Stimulated activated CD4-positive, alpha-beta T cell treated with anti-CD3 and anti-CD28 coated beads, Interleukin-15, amount 100 ng/mL, for 48 hours (primary cell): ENCODE results near the gene NXPE3.
"Not testable (repeated sequence)": the region's sequence is repeated elsewhere in the genome, so short reads cannot be mapped to it uniquely, and the experiment has no call there.

Source experiments
- DNase-seq, 2 donors: peaks; one replicate each; pipeline ENCODE4 v3.0.0-alpha.2; 2020; ENCODE audit warnings: low read depth in 2 of 2

Gene NXPE3

GRCh38 chr3:101851850-101852714 lies 73.1 kb downstream of the NXPE3 start:
- DNase-seq = no peak

GRCh38 chr3:101852983-101853840 lies 74.2 kb downstream of the NXPE3 start:
- DNase-seq = no peak

- no peak for DNase-seq
These were observed 75.0 kb downstream of the NXPE3 start for GRCh38 chr3:101853982-101854381.

DNA sequence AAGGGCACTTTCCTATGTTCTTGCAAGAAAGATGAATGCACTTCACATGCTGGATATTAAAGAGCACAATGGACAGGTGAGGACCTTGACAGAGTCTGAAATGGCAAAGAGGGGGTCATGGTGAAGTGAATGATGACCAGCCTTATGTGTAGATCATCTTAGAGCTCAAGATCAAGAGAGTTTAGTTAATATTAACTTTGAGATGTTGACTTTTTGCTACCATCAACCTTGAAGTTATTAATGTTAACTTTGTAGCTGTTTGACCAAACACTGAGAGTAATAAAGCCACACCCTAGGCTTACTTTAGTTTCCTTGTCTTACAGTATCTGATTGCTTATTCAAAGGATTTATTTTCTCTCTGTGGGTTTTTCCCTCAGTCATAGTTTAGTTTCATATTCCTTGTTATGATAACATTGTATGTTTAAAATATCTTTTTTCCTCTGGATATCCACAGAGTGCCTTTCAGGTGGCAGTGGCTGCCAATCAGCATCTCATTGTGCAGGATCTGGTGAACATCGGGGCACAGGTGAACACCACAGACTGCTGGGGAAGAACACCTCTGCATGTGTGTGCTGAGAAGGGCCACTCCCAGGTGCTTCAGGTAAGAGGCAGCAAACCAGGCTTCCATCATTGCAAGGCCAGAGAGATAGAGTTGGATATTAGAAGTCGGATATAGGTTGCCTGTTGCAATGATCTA lies 75.7 kb downstream of the NXPE3 start:
- no peak for DNase-seq

GRCh38 chr3:101857301-101857741 lies 78.3 kb downstream of the NXPE3 start:
- DNase-seq = no peak

DNA sequence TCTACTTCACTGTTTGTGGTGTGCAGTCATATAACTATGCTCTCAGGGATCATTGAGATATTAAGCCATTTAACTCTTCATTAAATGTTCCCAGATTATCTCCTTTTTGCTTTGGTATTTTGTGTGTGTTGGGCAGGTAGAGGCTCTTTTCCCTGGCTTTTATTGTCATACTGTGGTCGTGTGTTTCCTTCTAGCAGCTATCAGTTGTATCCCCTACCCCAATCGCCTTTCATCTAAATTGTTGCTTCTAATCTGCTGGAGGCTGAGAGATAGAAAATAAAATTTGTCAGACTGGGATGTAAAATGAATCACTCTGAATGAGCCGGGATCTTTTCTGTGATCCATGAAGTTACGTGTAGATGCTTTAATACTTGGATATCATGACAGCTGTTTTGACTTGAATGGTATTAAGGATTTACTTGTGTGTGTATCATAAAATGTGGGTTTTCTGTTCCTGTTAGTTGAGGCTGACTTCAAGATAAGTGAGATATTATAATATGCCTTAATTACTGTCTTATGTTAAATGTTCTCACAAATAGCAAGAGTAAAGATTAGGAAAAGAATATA lies 79.5 kb downstream of the NXPE3 start:
- no peak for DNase-seq

DNA sequence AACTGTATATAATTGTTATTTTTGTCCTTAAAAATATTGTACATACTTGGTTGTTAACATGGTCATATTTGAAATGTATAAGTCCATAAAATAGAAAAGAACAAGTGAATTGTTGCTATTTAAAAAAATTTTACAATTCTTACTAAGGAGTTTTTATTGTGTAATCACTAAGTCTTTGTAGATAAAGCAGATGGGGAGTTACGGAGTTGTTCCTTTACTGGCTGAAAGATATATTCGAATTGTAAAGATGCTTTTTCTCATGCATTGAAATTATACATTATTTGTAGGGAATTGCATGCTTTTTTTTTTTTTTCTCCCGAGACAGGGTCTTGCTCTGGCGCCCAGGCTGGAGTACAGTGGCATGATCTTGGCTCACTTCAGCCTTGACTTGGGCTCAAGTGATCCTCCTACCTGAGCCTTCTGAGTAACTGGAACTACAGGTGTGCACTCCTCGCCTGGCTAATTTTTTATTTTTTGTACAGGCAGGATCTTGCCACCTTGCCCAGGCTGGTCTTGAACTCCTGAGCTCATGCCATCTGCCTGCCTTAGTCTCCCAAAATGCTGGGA lies 81.0 kb downstream of the NXPE3 start:
- no peak for DNase-seq

- DNase-seq = no peak
These were observed 82.3 kb downstream of the NXPE3 start for GRCh38 chr3:101861212-101861788.

DNA sequence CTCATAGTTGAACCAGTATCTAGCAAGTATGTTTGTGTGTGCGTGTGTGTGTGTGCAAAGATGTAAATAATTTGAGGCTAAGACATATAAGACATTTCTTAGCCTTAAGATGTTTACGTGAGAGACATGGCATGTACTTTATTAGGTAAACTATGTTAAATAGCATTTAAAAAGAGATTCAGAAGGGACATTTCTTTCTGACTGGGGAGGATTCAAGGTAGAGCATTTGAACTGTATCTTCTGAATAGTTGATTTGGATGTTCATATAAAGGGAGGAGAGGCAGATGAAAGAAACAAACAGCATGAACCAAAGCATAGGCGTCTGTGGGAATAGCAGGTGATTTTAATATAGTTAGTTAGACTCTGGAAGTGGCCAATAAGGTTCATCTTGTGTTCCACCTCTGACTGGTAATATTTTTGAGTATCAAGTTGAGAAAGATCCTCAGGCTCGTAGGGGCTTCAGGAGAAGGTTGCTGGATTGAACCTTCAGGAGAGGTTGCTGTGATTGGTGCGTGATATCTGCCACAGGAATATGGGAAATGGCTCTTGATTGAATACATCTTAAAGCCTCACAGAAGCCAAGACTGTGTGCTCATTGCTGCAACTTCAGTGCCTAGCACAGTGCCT lies 82.9 kb downstream of the NXPE3 start:
- DNase-seq = no peak

DNA sequence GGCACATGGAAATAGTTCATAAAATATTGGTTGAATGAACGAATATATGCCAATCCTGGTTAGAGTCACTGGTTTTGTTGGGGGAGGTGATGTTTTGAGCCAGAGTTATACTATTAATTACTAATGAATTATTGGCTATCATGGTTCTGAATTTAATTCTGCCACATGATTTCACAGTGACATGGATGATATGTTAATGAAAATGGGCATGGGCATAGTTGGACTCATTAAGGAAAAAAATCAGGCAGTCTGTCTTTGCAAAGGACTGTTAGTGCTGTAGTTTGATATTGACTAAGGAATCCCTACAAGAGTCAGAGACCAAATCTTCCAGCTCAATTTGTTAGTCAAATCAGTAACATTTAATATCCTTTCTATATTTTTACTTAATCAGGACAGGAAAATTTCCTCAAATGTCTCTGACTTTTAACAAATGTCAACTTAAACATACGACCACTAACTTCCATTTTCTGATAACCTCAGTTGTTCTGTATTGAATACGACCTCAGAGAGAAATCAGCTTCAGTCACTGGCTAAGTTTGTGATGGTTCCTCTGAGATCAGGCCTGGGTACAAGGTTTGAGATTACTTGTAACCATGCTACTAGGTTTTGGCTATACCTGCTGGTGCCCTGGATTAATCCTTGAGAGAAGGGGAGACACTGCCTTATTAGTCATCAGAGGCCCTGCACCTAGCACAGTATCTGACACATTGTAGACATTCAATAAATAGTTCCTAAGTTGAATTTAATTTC lies 83.6 kb downstream of the NXPE3 start:
- DNase-seq = no peak

DNA sequence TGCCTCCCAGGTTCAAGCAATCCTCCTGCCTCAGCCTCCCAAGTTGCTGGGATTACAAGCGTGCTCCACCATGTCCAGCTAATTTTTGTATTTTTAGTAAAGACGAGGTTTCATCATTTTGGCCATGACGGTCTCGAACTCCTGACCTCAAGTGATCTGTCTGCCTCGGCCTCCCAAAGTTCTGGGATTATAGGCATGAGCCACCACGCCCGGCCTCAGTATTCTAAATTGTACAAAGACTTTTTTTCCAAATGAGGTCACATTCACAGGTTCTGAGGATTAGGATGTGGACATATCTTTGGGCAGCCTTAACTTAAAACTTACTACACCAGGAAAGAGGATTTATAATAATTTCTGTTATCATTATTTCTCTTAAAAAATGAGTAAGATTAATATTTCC lies 85.9 kb downstream of the NXPE3 start:
- DNase-seq = not testable (repeated sequence)

DNA sequence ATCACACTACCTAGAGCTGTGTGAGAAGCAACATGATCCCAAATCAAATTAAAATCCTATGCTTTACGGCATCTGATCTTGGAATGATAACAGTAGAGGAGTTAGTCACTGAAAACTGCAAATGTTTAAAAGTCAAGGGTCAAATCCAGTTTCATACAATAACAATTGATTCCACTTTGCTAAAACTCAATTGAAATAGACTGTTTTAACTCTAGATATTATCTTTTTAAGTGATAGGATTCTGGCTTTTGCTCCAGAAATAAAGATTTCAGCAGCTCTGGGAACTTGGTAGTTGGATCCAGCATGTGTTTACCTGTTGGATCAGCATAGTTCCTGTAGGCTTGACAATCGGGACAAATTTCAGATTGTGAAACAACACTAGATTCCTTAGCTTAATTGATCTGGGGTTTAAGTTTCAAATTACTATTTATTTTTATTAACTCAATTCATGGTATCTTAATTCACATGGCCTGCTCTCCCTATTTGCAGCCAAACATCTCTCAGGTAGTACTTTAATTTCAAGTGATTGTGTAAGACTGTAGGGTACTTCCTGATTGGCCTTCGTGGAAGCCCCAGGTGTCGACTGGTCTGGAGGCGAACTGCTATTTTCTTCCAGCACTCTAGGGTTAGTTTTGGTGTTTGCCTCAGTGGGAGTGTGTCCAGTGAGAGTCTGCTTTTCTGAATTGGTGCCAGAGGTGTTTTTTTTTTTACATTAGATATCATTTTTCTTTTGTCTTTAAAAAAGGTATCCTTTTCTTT lies 86.9 kb downstream of the NXPE3 start:
- DNase-seq = no peak

DNA sequence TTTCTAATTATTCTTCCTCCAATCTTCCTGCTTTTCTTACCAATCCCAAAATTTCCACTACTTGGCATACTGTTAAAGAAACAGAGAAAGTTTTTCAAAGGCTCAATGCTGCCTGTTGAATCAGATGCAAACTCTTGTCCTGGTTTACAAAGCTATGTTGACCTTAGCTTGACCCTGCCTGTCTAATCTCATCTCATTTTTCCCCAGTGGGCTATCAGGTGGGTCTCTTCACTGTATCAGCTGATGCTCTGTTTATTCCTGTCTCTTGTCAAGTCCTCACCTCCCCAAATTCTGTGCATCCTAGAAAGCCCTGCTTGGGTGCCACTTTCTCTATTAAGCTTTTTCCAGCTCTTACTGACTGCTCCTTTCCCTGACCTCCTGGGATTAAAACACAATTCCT lies 88.5 kb downstream of the NXPE3 start:
- no peak for DNase-seq

- DNase-seq = no peak
These were observed 89.0 kb downstream of the NXPE3 start for GRCh38 chr3:101867996-101868395.

GRCh38 chr3:101868534-101869464 lies 89.8 kb downstream of the NXPE3 start:
- DNase-seq = no peak

- DNase-seq = no peak
These were observed 91.1 kb downstream of the NXPE3 start for GRCh38 chr3:101870138-101870537.

DNA sequence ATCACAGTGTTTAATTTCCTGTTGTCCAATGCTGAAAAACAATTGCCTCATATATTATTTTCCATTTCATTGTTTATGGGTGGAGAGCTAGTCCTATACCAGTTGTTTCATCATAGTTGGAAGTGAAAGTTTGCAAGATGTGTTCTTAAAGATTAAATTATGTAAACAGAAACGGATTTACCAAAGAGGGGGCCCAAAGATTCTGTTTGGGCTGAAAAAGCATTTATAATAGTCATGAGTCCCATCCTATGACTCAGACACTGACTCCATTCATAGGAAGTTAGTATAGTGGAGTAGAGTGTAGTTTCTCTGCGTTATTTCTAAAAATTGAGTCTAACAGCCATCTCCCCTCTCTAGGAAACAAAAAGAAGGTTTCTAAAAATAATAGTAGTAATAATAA lies 94.6 kb downstream of the NXPE3 start:
- no peak for DNase-seq

- DNase-seq = no peak
These were observed 97.1 kb downstream of the NXPE3 start for GRCh38 chr3:101876142-101876541.
